ENCODE results near the gene SLC25A41. TPM values are rescaled to one million over a fixed set of nuclear protein-coding genes. Genes with fewer than 3 reads are reported as not detected.

SLC25A41 gene
- polyA plus RNA-seq, 3 donors, result not detected

DNA sequence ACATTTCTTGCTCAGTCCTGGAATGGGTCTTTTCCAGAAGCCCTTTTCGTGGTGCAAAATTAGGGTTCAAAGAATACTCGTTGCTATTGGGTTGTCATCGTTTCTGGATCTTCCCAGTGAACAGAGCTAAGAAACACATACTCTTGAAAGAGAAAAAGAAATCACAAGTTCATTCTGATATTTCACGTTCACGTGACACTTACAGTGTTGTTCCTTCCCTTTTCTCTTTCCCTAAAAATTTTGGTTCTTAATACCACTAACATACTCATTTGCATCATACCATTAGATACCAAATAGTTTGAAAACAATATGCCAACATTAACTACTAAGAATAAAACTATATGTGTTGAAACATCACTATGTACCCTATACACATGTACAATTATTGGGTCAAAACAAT, 27.2 kb downstream of the SLC25A41 start:
- Mint-ChIP-seq H3K36me3 (no peaks in the 10 kb centered on the region), H3K27ac (no peak overlapping the region), H3K9me3 (no peaks in the 10 kb centered on the region), H3K4me3 (no peak overlapping the region), H3K4me1 (peaks cover 7% of the 10 kb centered on the region), H3K27me3 (ENCODE audit: low read depth in 3 of 3) (peaks cover 0 to 2% (median 0%) of the 10 kb centered on the region in 3 donors)
- no peaks in the 10 kb centered on the region for H3K79me2 ChIP-seq (ENCODE audit: insufficient read depth, low read length)
- no peaks in the 10 kb centered on the region for H3K27me3 ChIP-seq (ENCODE audit: control insufficient read depth in 2 of 2, insufficient read depth in 2 of 2, low read length in 2 of 2)
- H3K4me1 ChIP-seq (ENCODE audit: control insufficient read depth in 1 of 2, insufficient read depth in 2 of 2, low read length in 2 of 2), result peaks cover 0 to 3% of the 10 kb centered on the region in 2 donors
- no peak overlapping the region for H3K27ac ChIP-seq (ENCODE audit: low read depth in 1 of 2, low read length in 2 of 2)
- no peak overlapping the region for H2AFZ ChIP-seq (ENCODE audit: insufficient read depth, low read depth, low read length, poor library complexity, severe bottlenecking)
- no peaks in the 10 kb centered on the region for H3K36me3 ChIP-seq (replicated peaks in 1 of 2; ENCODE audit: control insufficient read depth in 1 of 2, insufficient read depth in 2 of 2, low read length in 2 of 2)
- DNase-seq, result no peak
- no peak overlapping the region for H3K4me2 ChIP-seq (replicated peaks; ENCODE audit: extremely low read depth, low read length, poor library complexity, severe bottlenecking)
- no peaks in the 10 kb centered on the region for H3K9me3 ChIP-seq (replicated peaks in 1 of 2; ENCODE audit: control insufficient read depth in 1 of 2, insufficient read depth in 1 of 2, low read length in 2 of 2)
- H3K4me3 ChIP-seq (replicated peaks in 1 of 3; ENCODE audit: low read depth in 2 of 3, low read length in 3 of 3), result no peak overlapping the region
- no peak overlapping the region for H3K9ac ChIP-seq (ENCODE audit: insufficient read depth, low read length, poor library complexity, severe bottlenecking)
- 80% methylated on average over 3 of the region's 5 CpGs for WGBS (ENCODE audit: insufficient coverage)
- H4K20me1 ChIP-seq (ENCODE audit: insufficient read depth, low read length), result no peaks in the 10 kb centered on the region
- TF ChIP-seq, protein P1, sequence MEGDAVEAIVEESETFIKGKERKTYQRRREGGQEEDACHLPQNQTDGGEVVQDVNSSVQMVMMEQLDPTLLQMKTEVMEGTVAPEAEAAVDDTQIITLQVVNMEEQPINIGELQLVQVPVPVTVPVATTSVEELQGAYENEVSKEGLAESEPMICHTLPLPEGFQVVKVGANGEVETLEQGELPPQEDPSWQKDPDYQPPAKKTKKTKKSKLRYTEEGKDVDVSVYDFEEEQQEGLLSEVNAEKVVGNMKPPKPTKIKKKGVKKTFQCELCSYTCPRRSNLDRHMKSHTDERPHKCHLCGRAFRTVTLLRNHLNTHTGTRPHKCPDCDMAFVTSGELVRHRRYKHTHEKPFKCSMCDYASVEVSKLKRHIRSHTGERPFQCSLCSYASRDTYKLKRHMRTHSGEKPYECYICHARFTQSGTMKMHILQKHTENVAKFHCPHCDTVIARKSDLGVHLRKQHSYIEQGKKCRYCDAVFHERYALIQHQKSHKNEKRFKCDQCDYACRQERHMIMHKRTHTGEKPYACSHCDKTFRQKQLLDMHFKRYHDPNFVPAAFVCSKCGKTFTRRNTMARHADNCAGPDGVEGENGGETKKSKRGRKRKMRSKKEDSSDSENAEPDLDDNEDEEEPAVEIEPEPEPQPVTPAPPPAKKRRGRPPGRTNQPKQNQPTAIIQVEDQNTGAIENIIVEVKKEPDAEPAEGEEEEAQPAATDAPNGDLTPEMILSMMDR (IDR thresholded peaks at IDR 0.05), result no peak
- intact Hi-C loops (cut with micrococcal nuclease), result no loop called here

DNA sequence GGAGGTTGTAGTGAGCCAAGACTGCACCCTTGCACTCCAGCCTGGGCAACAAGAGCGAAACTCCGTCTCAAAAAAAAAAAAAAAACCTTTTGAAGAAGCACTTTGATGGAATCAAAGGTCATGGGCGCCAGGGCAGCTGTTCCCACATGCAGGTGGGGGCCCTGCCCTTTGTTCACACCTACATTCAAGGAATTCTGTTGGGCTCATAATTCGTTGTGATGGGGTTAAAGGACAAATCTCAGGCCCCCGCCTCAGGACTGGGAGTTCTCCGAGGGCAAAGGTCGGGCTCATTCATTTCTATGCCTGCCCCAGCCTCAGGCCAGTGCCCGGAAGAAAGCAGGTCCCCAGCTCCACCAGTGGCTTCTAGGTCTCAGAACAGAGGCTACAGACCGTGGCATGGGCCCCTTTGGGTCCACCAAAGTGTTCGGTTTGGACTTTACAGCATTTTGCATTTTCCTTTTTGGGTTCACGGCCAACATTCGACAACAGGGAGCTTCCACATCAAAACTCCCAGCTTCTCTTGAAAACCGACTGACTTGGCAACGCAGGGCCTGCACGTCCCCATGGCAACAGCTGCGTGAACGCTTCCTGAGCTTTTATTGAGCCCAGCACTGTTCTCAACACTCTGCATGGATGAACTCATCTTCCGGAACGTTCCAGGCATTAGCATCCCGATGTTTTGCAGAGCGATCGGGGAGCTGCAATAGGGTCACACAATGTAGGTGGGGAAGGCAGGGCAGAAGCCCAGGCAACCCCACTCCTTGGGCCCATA, 30.5 kb downstream of the SLC25A41 start:
- H3K4me2 ChIP-seq (replicated peaks; ENCODE audit: extremely low read depth, low read length, poor library complexity, severe bottlenecking), result no peak overlapping the region
- WGBS (ENCODE audit: insufficient coverage), result 91% methylated on average over 15 of the region's 22 CpGs
- intact Hi-C loops (cut with micrococcal nuclease), result no loop called here

More for the DNA sequence above, 30.5 kb downstream of the SLC25A41 start:
- DNase-seq, result no peak
- no peaks in the 10 kb centered on the region for H3K36me3 Mint-ChIP-seq
- Histone ChIP-seq H3K36me3 (replicated peaks in 1 of 2; ENCODE audit: control insufficient read depth in 1 of 2, insufficient read depth in 2 of 2, low read length in 2 of 2) (no peaks in the 10 kb centered on the region), H3K27ac (ENCODE audit: low read depth in 1 of 2, low read length in 2 of 2) (no peak overlapping the region), H3K27me3 (ENCODE audit: control insufficient read depth in 2 of 2, insufficient read depth in 2 of 2, low read length in 2 of 2) (no peaks in the 10 kb centered on the region), H3K4me1 (ENCODE audit: control insufficient read depth in 1 of 2, insufficient read depth in 2 of 2, low read length in 2 of 2) (peaks cover 0 to 3% of the 10 kb centered on the region in 2 donors), H3K4me3 (replicated peaks in 1 of 3; ENCODE audit: low read depth in 2 of 3, low read length in 3 of 3) (no peak overlapping the region), H3K9me3 (replicated peaks in 1 of 2; ENCODE audit: control insufficient read depth in 1 of 2, insufficient read depth in 1 of 2, low read length in 2 of 2) (no peaks in the 10 kb centered on the region), H3K79me2 (ENCODE audit: insufficient read depth, low read length) (no peaks in the 10 kb centered on the region), H2AFZ (ENCODE audit: insufficient read depth, low read depth, low read length, poor library complexity, severe bottlenecking) (no peak overlapping the region), H4K20me1 (ENCODE audit: insufficient read depth, low read length) (no peaks in the 10 kb centered on the region), H3K9ac (ENCODE audit: insufficient read depth, low read length, poor library complexity, severe bottlenecking) (no peak overlapping the region)
- TF ChIP-seq, protein P1 (IDR thresholded peaks at IDR 0.05), result no peak
- H3K27me3 Mint-ChIP-seq (ENCODE audit: low read depth in 3 of 3), result peaks cover 1 to 2% (median 1%) of the 10 kb centered on the region in 3 donors
- H3K27ac Mint-ChIP-seq, result no peak overlapping the region
- H3K9me3 Mint-ChIP-seq, result no peaks in the 10 kb centered on the region
- H3K4me3 Mint-ChIP-seq, result no peak overlapping the region
- peaks cover 7% of the 10 kb centered on the region for H3K4me1 Mint-ChIP-seq

Data from CD14-positive monocyte (primary cell).